Endothelial cell of umbilical vein (primary cell): Measurements from ENCODE around the gene MICALL1. TPM values are rescaled to one million over a fixed set of nuclear protein-coding genes. Genes with fewer than 3 reads are reported as not detected.

Experiments used
- BruUV-seq: library from RNA; stranded (reverse); fragments of 400-500 nt; replicated peaks from 2 replicates; lab custom pipeline; 2021; lab: Mats Ljungman, UMichigan
- CTCF ChIA-PET: fragments of 300-600, 350-600 bp; sonication (Branson Sonifier 250); formaldehyde crosslinking; loops from one replicate; lab custom pipeline; 2021; ENCODE audit warnings: antibody characterized with exemption, inconsistent platforms; lab: Charles Lee
- POLR2A ChIA-PET: fragments of 300-600, 350-600 bp; sonication (Branson Sonifier 250); formaldehyde crosslinking; loops from one replicate; lab custom pipeline; 2021; ENCODE audit warnings: antibody characterized with exemption, inconsistent platforms; lab: Charles Lee
- DNase-seq: peaks from one replicate; pipeline ENCODE4 v3.0.0-alpha.2; 2011; ENCODE audit warnings: low read depth, low spot score
- FAIRE-seq: peaks from 2 replicates; lab custom pipeline; 2011; peaks lifted over from hg19 to GRCh38; lab: Jason Lieb, UNC
- H2AFZ ChIP-seq: 2 replicates; pipeline ENCODE4 v1.6.0; 2012; ENCODE audit warnings: low read depth, low read length, control low read depth, inconsistent platforms
- H3K27ac ChIP-seq: 2 replicates; pipeline ENCODE4 v1.5.1; 2011; ENCODE audit warnings: low read depth, mild to moderate bottlenecking, control low read depth, low read length, moderate library complexity; ENCODE audit not compliant: insufficient read depth
- H3K27me3 ChIP-seq, 2 experiments: 2 replicates each; pipeline versions ENCODE4 v1.6.0 to v1.6.1; 2011; ENCODE audit warnings: low read length in 2 of 2, mixed read lengths in 1 of 2; ENCODE audit not compliant: control insufficient read depth in 2 of 2, insufficient read depth in 2 of 2
- H3K36me3 ChIP-seq, 2 experiments: 2 replicates in 1 of 2; 3 replicates in 1 of 2; pipeline ENCODE4 v1.5.1; 2011; ENCODE audit warnings: low read length in 2 of 2, mild to moderate bottlenecking in 1 of 2, moderate library complexity in 1 of 2; ENCODE audit not compliant: control insufficient read depth in 2 of 2, insufficient read depth in 2 of 2; ENCODE audit errors: extremely low read depth in 1 of 2
- H3K4me1 ChIP-seq: 3 replicates; pipeline ENCODE4 v1.5.1; 2011; ENCODE audit warnings: mild to moderate bottlenecking, low read length; ENCODE audit not compliant: control insufficient read depth, insufficient read depth; ENCODE audit errors: extremely low read depth
- H3K4me2 ChIP-seq: 2 replicates; pipeline ENCODE4 v1.6.1; 2011; ENCODE audit warnings: low read length, control low read depth, mixed read lengths; ENCODE audit not compliant: insufficient read depth
- H3K4me3 ChIP-seq, 3 experiments: fragments of 200-600 bp in 1 of 3; sonication (generic), shearing (Covaris generic) in 1 of 3; replicated peaks in 1 of 3; 2 replicates each; pipeline ENCODE4 v1.5.1; 2011 to 2016; ENCODE audit warnings: control low read depth in 3 of 3, low read length in 3 of 3, mild to moderate bottlenecking in 2 of 3, inconsistent platforms in 1 of 3, low read depth in 1 of 3, moderate library complexity in 1 of 3; ENCODE audit not compliant: insufficient read depth in 1 of 3
- H3K79me2 ChIP-seq: 2 replicates; pipeline ENCODE4 v1.6.0; 2012; ENCODE audit warnings: low read length, inconsistent platforms; ENCODE audit not compliant: control insufficient read depth, insufficient read depth
- H3K9ac ChIP-seq: replicated peaks from 2 replicates; pipeline ENCODE3; 2011; ENCODE audit warnings: low read length, control low read depth; ENCODE audit not compliant: insufficient read depth; ENCODE audit errors: extremely low read depth
- H3K9me1 ChIP-seq: replicated peaks from 3 replicates; pipeline ENCODE4 v1.6.0; 2011; ENCODE audit warnings: mild to moderate bottlenecking, low read length; ENCODE audit not compliant: control insufficient read depth, insufficient read depth; ENCODE audit errors: extremely low read depth
- H3K9me3 ChIP-seq: replicated peaks from 2 replicates; pipeline ENCODE4 v1.5.1; 2012; ENCODE audit warnings: low read length, inconsistent platforms; ENCODE audit not compliant: control insufficient read depth, insufficient read depth
- H4K20me1 ChIP-seq: replicated peaks from 2 replicates; pipeline ENCODE3; 2011; ENCODE audit warnings: mild to moderate bottlenecking, low read length; ENCODE audit not compliant: control insufficient read depth, insufficient read depth; ENCODE audit errors: extremely low read depth
- EZH2 ChIP-seq: IDR thresholded peaks from 2 replicates; pipeline ENCODE4 v1.6.1; 2012; ENCODE audit warnings: borderline replicate concordance, low read depth, mild to moderate bottlenecking, moderate library complexity, low read length, inconsistent platforms; ENCODE audit not compliant: severe bottlenecking
- FOS ChIP-seq: IDR thresholded peaks from 2 replicates; pipeline ENCODE4 v1.6.1; 2011; ENCODE audit warnings: mild to moderate bottlenecking, low read length, moderate library complexity, borderline replicate concordance; ENCODE audit not compliant: insufficient read depth
- GATA2 ChIP-seq: IDR thresholded peaks from 2 replicates; pipeline ENCODE4 v1.7.0; 2011; ENCODE audit warnings: low read depth, mild to moderate bottlenecking, moderate library complexity, mixed read lengths, low read length; ENCODE audit not compliant: insufficient read length, insufficient read depth
- JUN ChIP-seq: IDR thresholded peaks from 2 replicates; pipeline ENCODE4 v1.6.1; 2011; ENCODE audit warnings: borderline replicate concordance, low read depth; ENCODE audit not compliant: insufficient read length, insufficient read depth
- MYC ChIP-seq: IDR thresholded peaks from one replicate; pipeline ENCODE4 v1.6.1; 2011; ENCODE audit warnings: mild to moderate bottlenecking, low read depth, low read length
- POLR2A ChIP-seq: IDR thresholded peaks from 2 replicates; pipeline ENCODE4 v1.6.1; 2012; ENCODE audit warnings: low read depth, mild to moderate bottlenecking, control low read depth, low read length
- POLR2AphosphoS5 ChIP-seq: IDR thresholded peaks from 2 replicates; pipeline ENCODE4 v1.6.1; 2012; ENCODE audit warnings: low read depth, mild to moderate bottlenecking, control low read depth, low read length, moderate library complexity; ENCODE audit not compliant: insufficient read depth
- dilution Hi-C: fragments of 300-500 bp; cut with MboI; formaldehyde crosslinking; loops from one replicate; pipeline ENCODE4 v1.15.0; 2019; ENCODE audit warnings: low sequenced_read_pairs; ENCODE audit not compliant: extremely low pct_ligation_motif_present
- intact Hi-C: fragments of 100-400 bp; cut with micrococcal nuclease; formaldehyde crosslinking; loops from one replicate; pipeline ENCODE4 v1.10.0; 2022
- polyA plus RNA-seq, 4 experiments: library from polyadenylated mRNA; depleted of rRNA in 3 of 4; stranded (reverse) in 3 of 4; unstranded in 1 of 4; fragments of >200 nt; gene quantifications; 2 replicates each; pipeline versions ENCODE4 v1.2.1 to v1.2.3, GENCODE V29; 2011 to 2012; ENCODE audit warnings: missing spikeins in 1 of 4
- total RNA-seq: library from RNA; stranded (reverse); gene quantifications from 2 replicates; pipeline ENCODE4 v1.2.3, GENCODE V29; 2021
- TF ChIP-seq, protein P1 (sequence below), 2 donors: IDR thresholded peaks; 1 replicate in 1 of 2; 2 replicates in 1 of 2; pipeline ENCODE4 v1.5.1; 2011; ENCODE audit warnings: low read length in 2 of 2, mild to moderate bottlenecking in 2 of 2, moderate library complexity in 2 of 2, control low read depth in 1 of 2, inconsistent platforms in 1 of 2, low read depth in 1 of 2; ENCODE audit not compliant: insufficient read depth in 1 of 2; ENCODE audit errors: extremely low read depth in 1 of 2
- TF ChIP-seq, protein P2 (sequence below): IDR thresholded peaks from 2 replicates; pipeline ENCODE4 v1.6.1; 2011; ENCODE audit not compliant: insufficient read depth, insufficient read length

The MICALL1 gene
- total and polyA plus RNA-seq, 2 donors (not counting 3 experiments of a cell fraction or from before 2014, with no cell fraction given), result 23.9 to 66.9 TPM

DNA sequence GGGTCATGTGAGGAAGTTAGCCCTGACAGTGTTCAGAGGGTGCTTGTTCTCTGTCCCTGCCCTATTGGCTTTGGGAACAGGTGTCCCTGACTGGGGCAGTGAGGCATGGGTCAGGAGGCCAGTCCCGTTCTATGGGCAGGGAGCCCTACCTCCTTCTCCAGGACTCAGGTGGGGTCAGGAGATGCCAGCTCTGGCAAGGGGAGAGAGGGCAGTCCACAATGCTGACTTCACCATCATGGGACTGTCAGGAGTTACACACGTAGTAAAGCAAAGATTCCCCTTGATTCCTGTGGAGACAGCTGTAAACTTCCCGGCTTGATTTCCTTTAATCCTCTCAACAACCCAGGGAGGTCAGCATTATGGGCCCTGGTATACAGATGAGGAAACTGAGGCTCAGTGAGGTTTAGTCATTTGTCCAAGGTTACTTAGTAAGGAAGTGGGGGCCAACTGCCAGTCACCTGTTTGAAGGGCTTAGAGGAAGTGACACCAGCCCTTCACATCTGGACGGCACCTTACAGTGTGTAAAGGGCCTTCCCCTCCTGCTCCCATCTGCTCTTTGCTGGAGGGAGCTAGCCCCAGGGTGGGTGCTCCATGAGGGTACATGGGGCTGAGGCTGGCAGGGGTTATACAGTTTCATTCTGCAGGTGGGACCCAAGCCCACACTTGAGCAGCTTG, 11.9 kb downstream of the MICALL1 start:
- dilution Hi-C loops, result no loop called here
- Histone ChIP-seq H3K27ac (no peak overlapping the region), H4K20me1 (no peaks in the 10 kb centered on the region), H3K9ac (no peak overlapping the region), H3K9me3 (no peaks in the 10 kb centered on the region), H3K4me3 (no peak overlapping the region), H2AFZ (no peak overlapping the region), H3K4me2 (no peak overlapping the region), H3K36me3 (peaks cover 2 to 34% of the 10 kb centered on the region in 2 experiments), H3K27me3 (no peaks in the 10 kb centered on the region), H3K79me2 (no peaks in the 10 kb centered on the region), H3K4me1 (no peaks in the 10 kb centered on the region), H3K9me1 (no peaks in the 10 kb centered on the region)
- TF ChIP-seq POLR2AphosphoS5 (no peak), EZH2 (no peak), MYC (no peak), JUN (no peak), POLR2A (no peak), GATA2 (no peak), FOS (no peak)
- TF ChIP-seq, protein P1, sequence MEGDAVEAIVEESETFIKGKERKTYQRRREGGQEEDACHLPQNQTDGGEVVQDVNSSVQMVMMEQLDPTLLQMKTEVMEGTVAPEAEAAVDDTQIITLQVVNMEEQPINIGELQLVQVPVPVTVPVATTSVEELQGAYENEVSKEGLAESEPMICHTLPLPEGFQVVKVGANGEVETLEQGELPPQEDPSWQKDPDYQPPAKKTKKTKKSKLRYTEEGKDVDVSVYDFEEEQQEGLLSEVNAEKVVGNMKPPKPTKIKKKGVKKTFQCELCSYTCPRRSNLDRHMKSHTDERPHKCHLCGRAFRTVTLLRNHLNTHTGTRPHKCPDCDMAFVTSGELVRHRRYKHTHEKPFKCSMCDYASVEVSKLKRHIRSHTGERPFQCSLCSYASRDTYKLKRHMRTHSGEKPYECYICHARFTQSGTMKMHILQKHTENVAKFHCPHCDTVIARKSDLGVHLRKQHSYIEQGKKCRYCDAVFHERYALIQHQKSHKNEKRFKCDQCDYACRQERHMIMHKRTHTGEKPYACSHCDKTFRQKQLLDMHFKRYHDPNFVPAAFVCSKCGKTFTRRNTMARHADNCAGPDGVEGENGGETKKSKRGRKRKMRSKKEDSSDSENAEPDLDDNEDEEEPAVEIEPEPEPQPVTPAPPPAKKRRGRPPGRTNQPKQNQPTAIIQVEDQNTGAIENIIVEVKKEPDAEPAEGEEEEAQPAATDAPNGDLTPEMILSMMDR (IDR thresholded peaks at IDR 0.05; ENCODE audit: extremely low read depth in 1 of 2, insufficient read depth in 1 of 2, low read depth in 1 of 2, low read length in 2 of 2), result no peak
- TF ChIP-seq, protein P2, sequence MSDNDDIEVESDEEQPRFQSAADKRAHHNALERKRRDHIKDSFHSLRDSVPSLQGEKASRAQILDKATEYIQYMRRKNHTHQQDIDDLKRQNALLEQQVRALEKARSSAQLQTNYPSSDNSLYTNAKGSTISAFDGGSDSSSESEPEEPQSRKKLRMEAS, result no peak
- BruUV-seq, result no TSS peak
- FAIRE-seq (no peak), DNase-seq (no peak)
- ChIA-PET POLR2A (no interaction called here), CTCF (interaction anchor here (1.2 to 1.6 kb wide), 2 partner anchors 47 to 100 kb away, joined by 3 to 4 read pairs; no protein-coding TSS in a partner anchor)
- intact Hi-C loops, result no loop called here
